Loucy (cell line): Measurements from ENCODE around the gene SLC27A3.

Experiments
- CTCF ChIP-seq: fragments of 200-600 bp; sonication (generic); conservative IDR thresholded peaks from 2 replicates; pipeline ENCODE4 v1.5.1; 2014; ENCODE audit warnings: mild to moderate bottlenecking, antibody characterized with exemption, low read length
- EZH2phosphoT487 ChIP-seq: fragments of 200-600 bp; IDR thresholded peaks from 2 replicates; pipeline ENCODE4 v1.6.1; 2018; ENCODE audit warnings: antibody characterized with exemption, mild to moderate bottlenecking, moderate library complexity, borderline replicate concordance

- TF ChIP-seq CTCF (no peak), EZH2phosphoT487 (no peak)
Observed at GRCh38 chr1:153742411-153743142, 32.6 kb upstream of the SLC27A3 start.
